Activated CD8-positive, alpha-beta memory T cell treated with anti-CD3 and anti-CD28 coated beads for 48 hours (primary cell): ENCODE data around the gene HADHB.
A peak's percentile ranks its signal among the peaks of the same experiment; 100 is the strongest.

Experiments
- DNase-seq, 3 experiments: peaks; one replicate each; pipeline ENCODE4 v3.0.0-alpha.2; 2020; ENCODE audit warnings: low read depth in 2 of 3, low spot score in 2 of 3

HADHB gene

GRCh38 chr2:26244309-26245230 is at the start of gene HADHB, which contains the start of gene HADHA:
Gene HADHB (plus strand): TSS chr2:26244939. CDS start chr2:26254255, 9,316 bp downstream.
Gene HADHA (minus strand): TSS chr2:26244632. CDS start chr2:26244596, 36 bp downstream.
- peak; percentile 72 to 77 (median 76) for DNase-seq

- DNase-seq, result no peak
Measured at GRCh38 chr2:26195040-26195984, 49.4 kb upstream of the HADHB start.

GRCh38 chr2:26196683-26197418 is 47.9 kb upstream of the HADHB start:
- DNase-seq, result no peak

- no peak for DNase-seq
Measured at GRCh38 chr2:26197516-26197915, 47.2 kb upstream of the HADHB start.

- no peak for DNase-seq
Measured at GRCh38 chr2:26202981-26203490, 41.7 kb upstream of the HADHB start.

- no peak for DNase-seq
Measured at GRCh38 chr2:26203906-26204305, 40.8 kb upstream of the HADHB start.

- DNase-seq, result no peak
Measured at GRCh38 chr2:26212011-26212410, 32.7 kb upstream of the HADHB start.

GRCh38 chr2:26214759-26215158 is 30.0 kb upstream of the HADHB start:
- DNase-seq, result no peak

- DNase-seq, result no peak
Measured at GRCh38 chr2:26215833-26216232, 28.9 kb upstream of the HADHB start.

- DNase-seq, result no peak
Measured at GRCh38 chr2:26216587-26216986, 28.2 kb upstream of the HADHB start.

GRCh38 chr2:26217720-26218119 is 27.0 kb upstream of the HADHB start:
- no peak for DNase-seq

GRCh38 chr2:26223018-26223417 is 21.7 kb upstream of the HADHB start:
- no peak for DNase-seq

GRCh38 chr2:26224095-26224494 is 20.6 kb upstream of the HADHB start:
- DNase-seq, result no peak

- no peak for DNase-seq
Measured at GRCh38 chr2:26229595-26229994, 15.1 kb upstream of the HADHB start.

GRCh38 chr2:26230806-26231205 is 13.9 kb upstream of the HADHB start:
- DNase-seq, result no peak

GRCh38 chr2:26235089-26235488 is 9.7 kb upstream of the HADHB start:
- DNase-seq, result no peak

GRCh38 chr2:26237868-26238267 is 6.9 kb upstream of the HADHB start:
- DNase-seq, result no peak

- no peak for DNase-seq
Measured at GRCh38 chr2:26238311-26238958, 6.3 kb upstream of the HADHB start.

GRCh38 chr2:26241928-26242436 is 2.8 kb upstream of the HADHB start:
- DNase-seq, result no peak
